A549 (cell line): ENCODE measurements around the gene FAM151A. TPM values are rescaled to one million over a fixed set of nuclear protein-coding genes. Genes with fewer than 3 reads are reported as not detected.

Experiments
- ATAC-seq, 2 experiments: fragments of 200-7000 bp in 1 of 2; fragments of >200 bp in 1 of 2; cut with Nextera tagmentation in 1 of 2; cut with Tn5 transposase in 1 of 2; 3 replicates each; pipeline versions ENCODE4 v1.8.0 to v1.9.1; 2018 to 2020; ENCODE audit warnings: mild to moderate bottlenecking in 1 of 2, moderate library complexity in 1 of 2
- CTCF ChIA-PET: fragments of 300-600 bp; sonication (Branson Sonifier 250); formaldehyde crosslinking; extraction: SDS; loops from one replicate; lab custom pipeline; 2021; ENCODE audit warnings: antibody characterized with exemption, inconsistent platforms; lab: Yijun Ruan, JAX
- POLR2A ChIA-PET: fragments of 350-600 bp; formaldehyde crosslinking; extraction: SDS; loops from one replicate; lab custom pipeline; 2021; ENCODE audit warnings: antibody characterized with exemption, inconsistent platforms; lab: Yijun Ruan, JAX
- DNase-seq, 2 experiments: peaks; one replicate each; pipeline versions ENCODE4 v3.0.0 to v3.0.0-alpha.2; 2011 to 2016; ENCODE audit warnings: low read depth in 1 of 2, low spot score in 1 of 2
- FAIRE-seq: peaks from 2 replicates; lab custom pipeline; 2011; peaks lifted over from hg19 to GRCh38; lab: Jason Lieb, UNC
- H3K27ac ChIP-seq, 2 experiments: fragments of >200 bp; sonication (Bioruptor Twin); formaldehyde crosslinking; 3 replicates each; pipeline ENCODE4 v1.5.1; 2016 to 2017
- H3K4me1 ChIP-seq: fragments of >200 bp; sonication (Bioruptor Twin); formaldehyde crosslinking; 3 replicates; pipeline ENCODE4 v1.6.1; 2016
- H3K4me2 ChIP-seq: fragments of >200 bp; sonication (Bioruptor Twin); formaldehyde crosslinking; 3 replicates; pipeline ENCODE4 v1.6.1; 2016
- H3K4me3 ChIP-seq: fragments of >200 bp; sonication (Bioruptor Twin); formaldehyde crosslinking; 3 replicates; pipeline ENCODE4 v1.5.1; 2016
- H3K9me3 ChIP-seq: fragments of >200 bp; sonication (Bioruptor Twin); formaldehyde crosslinking; 3 replicates; pipeline ENCODE4 v1.6.1; 2016
- BHLHE40 ChIP-seq: IDR thresholded peaks from 2 replicates; pipeline ENCODE4 v1.6.1; 2012; ENCODE audit warnings: low read depth, low read length, inconsistent platforms
- CHD2 ChIP-seq: fragments of 150-350 bp; IDR thresholded peaks from 2 replicates; pipeline ENCODE4 v1.6.1; 2014; ENCODE audit warnings: low read length; ENCODE audit not compliant: partially characterized antibody
- CTCF ChIP-seq: fragments of >200 bp; sonication (Bioruptor Twin); formaldehyde crosslinking; IDR thresholded peaks from 3 replicates; pipeline ENCODE4 v1.5.1; 2016
- EHMT2 ChIP-seq: fragments of 200-600 bp; sonication (generic); IDR thresholded peaks from 2 replicates; pipeline ENCODE4 v1.6.1; 2016; ENCODE audit warnings: antibody characterized with exemption, low read depth, mild to moderate bottlenecking, moderate library complexity
- ELK1 ChIP-seq: fragments of 150-350 bp; IDR thresholded peaks from 2 replicates; pipeline ENCODE4 v1.6.1; 2014; ENCODE audit warnings: low read depth, mild to moderate bottlenecking, low read length
- EP300 ChIP-seq, 2 experiments: fragments of >200 bp; sonication (Bioruptor Twin); formaldehyde crosslinking; IDR thresholded peaks; 2 replicates in 1 of 2; 3 replicates in 1 of 2; pipeline ENCODE4 v1.6.1; 2016 to 2017
- HDAC2 ChIP-seq: fragments of 200-600 bp; sonication (generic); IDR thresholded peaks from 2 replicates; pipeline ENCODE4 v1.6.1; 2016
- HOXA7 ChIP-seq: fragments of 250-450 bp; sonication (Bioruptor Pico); IDR thresholded peaks from 2 replicates; pipeline ENCODE4 v1.5.0; 2020; ENCODE audit warnings: mild to moderate bottlenecking, moderate library complexity
- JUNB ChIP-seq: fragments of >200 bp; sonication (Bioruptor Twin); formaldehyde crosslinking; IDR thresholded peaks from 2 replicates; pipeline ENCODE4 v1.6.1; 2016
- MAFK ChIP-seq: fragments of 450-650 bp; IDR thresholded peaks from 2 replicates; pipeline ENCODE4 v1.6.1; 2014; ENCODE audit not compliant: partially characterized antibody
- NPAS2 ChIP-seq: fragments of 250-450 bp; sonication (Bioruptor Pico); IDR thresholded peaks from 2 replicates; pipeline ENCODE4 v1.8.0; 2022; ENCODE audit warnings: mild to moderate bottlenecking, moderate library complexity, borderline replicate concordance
- RARB ChIP-seq: fragments of 250-450 bp; sonication (Bioruptor Pico); IDR thresholded peaks from 2 replicates; pipeline ENCODE4 v1.8.0; 2021; ENCODE audit warnings: mild to moderate bottlenecking, moderate library complexity
- RCOR1 ChIP-seq: fragments of 150-350 bp; IDR thresholded peaks from 2 replicates; pipeline ENCODE4 v1.6.1; 2014; ENCODE audit warnings: antibody characterized with exemption, low read length, low read depth
- REST ChIP-seq: fragments of 200-600 bp; sonication (generic); IDR thresholded peaks from 2 replicates; pipeline ENCODE4 v1.6.1; 2016; ENCODE audit warnings: antibody characterized with exemption, mild to moderate bottlenecking, moderate library complexity
- SMC3 ChIP-seq: fragments of >200 bp; sonication (Bioruptor Twin); formaldehyde crosslinking; IDR thresholded peaks from 3 replicates; pipeline ENCODE4 v1.6.1; 2018; ENCODE audit warnings: inconsistent platforms
- SREBF2 ChIP-seq: fragments of 450-650 bp; IDR thresholded peaks from 2 replicates; pipeline ENCODE4 v1.6.1; 2014; ENCODE audit warnings: mild to moderate bottlenecking, moderate library complexity
- TFCP2L1 ChIP-seq: fragments of 250-450 bp; sonication (Bioruptor Pico); IDR thresholded peaks from 2 replicates; pipeline ENCODE4 v1.5.0; 2021; ENCODE audit warnings: mild to moderate bottlenecking
- ZC3H11A ChIP-seq: fragments of 450-650 bp; IDR thresholded peaks from 2 replicates; pipeline ENCODE4 v1.6.1; 2014; ENCODE audit warnings: antibody characterized with exemption, mild to moderate bottlenecking
- ZNF302 ChIP-seq: fragments of 250-450 bp; sonication (Bioruptor Pico); IDR thresholded peaks from 2 replicates; pipeline ENCODE4 v1.9.0; 2021; ENCODE audit warnings: inconsistent platforms, mild to moderate bottlenecking, moderate library complexity
- WGBS: methylation state at CpG from one replicate; pipeline ENCODE4 v1.1.6; 2017; ENCODE audit errors: missing lambda C conversion rate; 5-methylcytosine and 5-hydroxymethylcytosine counted together
- polyA plus RNA-seq, 4 experiments: library from polyadenylated mRNA; depleted of rRNA in 3 of 4; stranded (reverse); fragments of >200 nt; fragmentation: RNase III in 1 of 4; extraction: RNeasy Plus Mini Kit Qiagen cat#74134 plus additional on column Dnase treatment in 1 of 4; gene quantifications; 2 replicates in 3 of 4; 3 replicates in 1 of 4; pipeline ENCODE4 v1.2.3, GENCODE V29; 2011 to 2017
- TF ChIP-seq, protein P1 (sequence below): fragments of 250-450 bp; sonication (Bioruptor Pico); IDR thresholded peaks from 2 replicates; pipeline ENCODE4 v1.5.0; 2021; ENCODE audit warnings: mild to moderate bottlenecking, moderate library complexity, borderline replicate concordance
- TF ChIP-seq, protein P2 (sequence below): IDR thresholded peaks from 2 replicates; pipeline ENCODE4 v1.6.1; 2012

Gene FAM151A
- polyA plus RNA-seq, 2 of the 4 experiments (the other 2 are of a cell fraction), result not detected

GRCh38 chr1:54611621-54612020 is 11.7 kb downstream of the FAM151A start (continued):
- TF ChIP-seq ELK1, result no peak
- no peak for TF ChIP-seq RCOR1
- TF ChIP-seq JUNB, result no peak
- TF ChIP-seq, all 56 proteins: peak for 0

GRCh38 chr1:54610601-54611580 is 12.4 kb downstream of the FAM151A start:
- no peaks in the 10 kb centered on the region for H3K9me3 ChIP-seq
- POLR2A ChIA-PET, result no interaction called here
- H3K4me3 ChIP-seq, result no peak overlapping the region
- H3K4me1 ChIP-seq, result no peaks in the 10 kb centered on the region
- FAIRE-seq, result no peak
- TF ChIP-seq HDAC2 (no peak), HOXA7 (CRISPR knock-in tag) (no peak), BHLHE40 (no peak), ZC3H11A (no peak), SREBF2 (no peak), EP300 (IDR thresholded peaks at IDR 0.05) (no peak), RARB (CRISPR knock-in tag) (no peak), RCOR1 (no peak), MAFK (no peak), TFCP2L1 (CRISPR knock-in tag) (no peak), ZNF302 (CRISPR knock-in tag) (no peak), EHMT2 (no peak), SMC3 (no peak), CHD2 (no peak), NPAS2 (CRISPR knock-in tag) (no peak), CTCF (no peak), REST (no peak)
- TF ChIP-seq, protein P1, sequence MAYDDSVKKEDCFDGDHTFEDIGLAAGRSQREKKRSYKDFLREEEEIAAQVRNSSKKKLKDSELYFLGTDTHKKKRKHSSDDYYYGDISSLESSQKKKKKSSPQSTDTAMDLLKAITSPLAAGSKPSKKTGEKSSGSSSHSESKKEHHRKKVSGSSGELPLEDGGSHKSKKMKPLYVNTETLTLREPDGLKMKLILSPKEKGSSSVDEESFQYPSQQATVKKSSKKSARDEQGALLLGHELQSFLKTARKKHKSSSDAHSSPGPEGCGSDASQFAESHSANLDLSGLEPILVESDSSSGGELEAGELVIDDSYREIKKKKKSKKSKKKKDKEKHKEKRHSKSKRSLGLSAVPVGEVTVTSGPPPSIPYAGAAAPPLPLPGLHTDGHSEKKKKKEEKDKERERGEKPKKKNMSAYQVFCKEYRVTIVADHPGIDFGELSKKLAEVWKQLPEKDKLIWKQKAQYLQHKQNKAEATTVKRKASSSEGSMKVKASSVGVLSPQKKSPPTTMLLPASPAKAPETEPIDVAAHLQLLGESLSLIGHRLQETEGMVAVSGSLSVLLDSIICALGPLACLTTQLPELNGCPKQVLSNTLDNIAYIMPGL (CRISPR knock-in tag), result no peak
- TF ChIP-seq, protein P2, sequence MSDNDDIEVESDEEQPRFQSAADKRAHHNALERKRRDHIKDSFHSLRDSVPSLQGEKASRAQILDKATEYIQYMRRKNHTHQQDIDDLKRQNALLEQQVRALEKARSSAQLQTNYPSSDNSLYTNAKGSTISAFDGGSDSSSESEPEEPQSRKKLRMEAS, result no peak
- TF ChIP-seq, all 56 proteins: peak for 0
- Histone ChIP-seq H3K4me2 (no peak overlapping the region), H3K27ac (no peak overlapping the region)
- CTCF ChIA-PET, result no interaction called here
- DNase-seq (no peak), ATAC-seq (no peak)
- 93% methylated on average over 16 of the region's 18 CpGs for WGBS
